Sigmoid colon (tissue), 4 donors: ENCODE results near the gene CDC14B.

ENCODE experiments used
- CTCF ChIP-seq, 4 experiments: fragments of 450-650 bp in 3 of 4; fragments of 200-600 bp in 1 of 4; IDR thresholded peaks; one replicate each; pipeline ENCODE4 v1.5.1; 2016 to 2019; ENCODE audit warnings: antibody characterized with exemption in 4 of 4, mild to moderate bottlenecking in 3 of 4, moderate library complexity in 2 of 4
- EP300 ChIP-seq, 4 donors: sonication (generic); formaldehyde crosslinking; IDR thresholded peaks; one replicate each; pipeline ENCODE4 v1.6.1; 2017; ENCODE audit warnings: antibody characterized with exemption in 4 of 4
- POLR2A ChIP-seq, 2 donors: fragments of 450-650 bp; IDR thresholded peaks; one replicate each; pipeline ENCODE4 v1.6.1; 2016; ENCODE audit warnings: antibody characterized with exemption in 2 of 2, mild to moderate bottlenecking in 2 of 2, moderate library complexity in 2 of 2

DNA sequence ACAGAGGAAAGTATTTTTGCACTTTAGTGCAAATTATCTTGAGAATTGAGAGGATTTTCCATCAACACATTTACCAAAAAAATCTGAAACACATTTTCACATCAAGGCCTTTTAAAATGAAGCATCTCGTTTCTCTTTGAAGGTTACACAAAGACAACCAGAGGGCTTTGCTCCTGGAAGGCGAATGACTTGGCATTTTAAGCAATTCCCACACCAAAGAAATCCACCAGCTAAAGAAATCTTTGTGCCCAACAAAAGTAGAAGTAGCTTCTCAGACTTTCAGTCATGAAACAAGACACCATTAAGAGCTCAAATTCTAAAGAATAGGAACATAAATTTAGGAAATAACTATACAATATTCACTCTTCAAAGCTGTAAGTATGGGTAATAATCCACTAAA lies 109.8 kb downstream of the CDC14B start:
- TF ChIP-seq CTCF (IDR thresholded peaks at IDR 0.05), result no peak
- TF ChIP-seq POLR2A (IDR thresholded peaks at IDR 0.05), result no peak
- no peak for TF ChIP-seq EP300 (IDR thresholded peaks at IDR 0.05)
